Measurements from ENCODE around the gene SOWAHD. TPM values are rescaled to one million over a fixed set of nuclear protein-coding genes. Genes with fewer than 3 reads are reported as not detected.

Gene SOWAHD
- total RNA-seq, 1 experiment from 2014 or later, result 1.1 TPM

- TF ChIP-seq, protein P1, sequence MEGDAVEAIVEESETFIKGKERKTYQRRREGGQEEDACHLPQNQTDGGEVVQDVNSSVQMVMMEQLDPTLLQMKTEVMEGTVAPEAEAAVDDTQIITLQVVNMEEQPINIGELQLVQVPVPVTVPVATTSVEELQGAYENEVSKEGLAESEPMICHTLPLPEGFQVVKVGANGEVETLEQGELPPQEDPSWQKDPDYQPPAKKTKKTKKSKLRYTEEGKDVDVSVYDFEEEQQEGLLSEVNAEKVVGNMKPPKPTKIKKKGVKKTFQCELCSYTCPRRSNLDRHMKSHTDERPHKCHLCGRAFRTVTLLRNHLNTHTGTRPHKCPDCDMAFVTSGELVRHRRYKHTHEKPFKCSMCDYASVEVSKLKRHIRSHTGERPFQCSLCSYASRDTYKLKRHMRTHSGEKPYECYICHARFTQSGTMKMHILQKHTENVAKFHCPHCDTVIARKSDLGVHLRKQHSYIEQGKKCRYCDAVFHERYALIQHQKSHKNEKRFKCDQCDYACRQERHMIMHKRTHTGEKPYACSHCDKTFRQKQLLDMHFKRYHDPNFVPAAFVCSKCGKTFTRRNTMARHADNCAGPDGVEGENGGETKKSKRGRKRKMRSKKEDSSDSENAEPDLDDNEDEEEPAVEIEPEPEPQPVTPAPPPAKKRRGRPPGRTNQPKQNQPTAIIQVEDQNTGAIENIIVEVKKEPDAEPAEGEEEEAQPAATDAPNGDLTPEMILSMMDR (IDR thresholded peaks at IDR 0.05 in 2 of 3, conservative IDR thresholded peaks at IDR 0.05 in 1 of 3; ENCODE audit: borderline replicate concordance in 1 of 3, insufficient read depth in 1 of 3, low read depth in 2 of 3, low read length in 2 of 3), result no peak
- TF ChIP-seq, protein P2, sequence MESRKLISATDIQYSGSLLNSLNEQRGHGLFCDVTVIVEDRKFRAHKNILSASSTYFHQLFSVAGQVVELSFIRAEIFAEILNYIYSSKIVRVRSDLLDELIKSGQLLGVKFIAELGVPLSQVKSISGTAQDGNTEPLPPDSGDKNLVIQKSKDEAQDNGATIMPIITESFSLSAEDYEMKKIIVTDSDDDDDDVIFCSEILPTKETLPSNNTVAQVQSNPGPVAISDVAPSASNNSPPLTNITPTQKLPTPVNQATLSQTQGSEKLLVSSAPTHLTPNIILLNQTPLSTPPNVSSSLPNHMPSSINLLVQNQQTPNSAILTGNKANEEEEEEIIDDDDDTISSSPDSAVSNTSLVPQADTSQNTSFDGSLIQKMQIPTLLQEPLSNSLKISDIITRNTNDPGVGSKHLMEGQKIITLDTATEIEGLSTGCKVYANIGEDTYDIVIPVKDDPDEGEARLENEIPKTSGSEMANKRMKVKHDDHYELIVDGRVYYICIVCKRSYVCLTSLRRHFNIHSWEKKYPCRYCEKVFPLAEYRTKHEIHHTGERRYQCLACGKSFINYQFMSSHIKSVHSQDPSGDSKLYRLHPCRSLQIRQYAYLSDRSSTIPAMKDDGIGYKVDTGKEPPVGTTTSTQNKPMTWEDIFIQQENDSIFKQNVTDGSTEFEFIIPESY (IDR thresholded peaks at IDR 0.05; ENCODE audit: extremely low read depth, insufficient replicate concordance, low read length), result no peak
- no peak for TF ChIP-seq YY1 (IDR thresholded peaks at IDR 0.05; ENCODE audit: extremely low read depth, insufficient replicate concordance, low read depth, low read length)
- no peak for TF ChIP-seq TCF7L2 (IDR thresholded peaks at IDR 0.05; ENCODE audit: borderline replicate concordance, extremely low read depth, insufficient read depth, insufficient read length)
These were observed 401 bp downstream of the SOWAHD start (continued) for GRCh38 chrX:119758731-119759247.

GRCh38 chrX:119759248-119759766 is 919 bp downstream of the SOWAHD start:
- TF ChIP-seq MAX (IDR thresholded peaks at IDR 0.05) (no peak), SP1 (IDR thresholded peaks at IDR 0.05; ENCODE audit: low read depth) (no peak), ELF1 (IDR thresholded peaks at IDR 0.05; ENCODE audit: borderline replicate concordance, low read depth) (no peak), ZNF274 (IDR thresholded peaks at IDR 0.05; ENCODE audit: low read depth, low read length) (no peak), TCF7L2 (IDR thresholded peaks at IDR 0.05; ENCODE audit: borderline replicate concordance, extremely low read depth, insufficient read depth, insufficient read length) (no peak), CBX3 (IDR thresholded peaks at IDR 0.05; ENCODE audit: low read depth) (no peak), CEBPB (IDR thresholded peaks at IDR 0.05; ENCODE audit: low read depth) (no peak)
- TF ChIP-seq, protein P2 (IDR thresholded peaks at IDR 0.05; ENCODE audit: extremely low read depth, insufficient replicate concordance, low read length), result no peak
- TF ChIP-seq, protein P1 (IDR thresholded peaks at IDR 0.05 in 2 of 3, conservative IDR thresholded peaks at IDR 0.05 in 1 of 3; ENCODE audit: borderline replicate concordance in 1 of 3, insufficient read depth in 1 of 3, low read depth in 2 of 3, low read length in 2 of 3), result no peak
- peak overlapping the region in 1 of 2 experiments; percentile 60; a peak in 2 of 4 replicates for H3K4me3 ChIP-seq (replicated peaks in 1 of 2; ENCODE audit: low read depth in 1 of 2, low read length in 2 of 2)
- DNase-seq (ENCODE audit: low read depth, low spot score) (no peak), ATAC-seq (no peak)
- H3K27ac ChIP-seq (ENCODE audit: low read depth, low read length), result no peak overlapping the region; the same call in 1 of the 2 replicates
- RAD21 ChIA-PET (ENCODE audit: low non-redundant PET in 1 of 2, low total read pairs in 2 of 2, uncharacterized antibody in 2 of 2, unreplicated experiment in 2 of 2), result no interaction called here
- intact Hi-C loops (cut with micrococcal nuclease), result loop anchor here (10.0 kb wide), 1 partner anchor 245 kb away; no protein-coding TSS in a partner anchor
- no peak overlapping the region for H3K9ac ChIP-seq (ENCODE audit: low read length)
- no peaks in the 10 kb centered on the region for H3K79me2 ChIP-seq (ENCODE audit: insufficient read depth, low read length)
- peaks cover 6 to 22% of the 10 kb centered on the region in 2 experiments; a peak in 3 of 4 replicates for H3K4me1 ChIP-seq (ENCODE audit: control insufficient read depth in 1 of 2, insufficient read depth in 2 of 2, low read length in 2 of 2)
- H4K20me1 ChIP-seq (ENCODE audit: insufficient read depth), result no peaks in the 10 kb centered on the region
- POLR2A ChIA-PET, result interaction anchor here (0.9 to 1.7 kb wide), 2 partner anchors 10 to 256 kb away, joined by 3 to 5 read pairs; no protein-coding TSS in a partner anchor
- no peaks in the 10 kb centered on the region for H3K36me3 ChIP-seq (ENCODE audit: control insufficient read depth in 1 of 2, insufficient read depth in 2 of 2, low read length in 2 of 2)
- H3K27me3 ChIP-seq (ENCODE audit: insufficient read depth, low read length), result no peaks in the 10 kb centered on the region
- no peaks in the 10 kb centered on the region for H3K9me3 ChIP-seq (ENCODE audit: control insufficient read depth in 1 of 2, insufficient read depth in 1 of 2, low read depth in 1 of 2, low read length in 2 of 2)
- H3K9me2 ChIP-seq (ENCODE audit: insufficient read depth), result no peaks in the 10 kb centered on the region
- peak overlapping the region; percentile 84 for H3K4me2 ChIP-seq (ENCODE audit: low read length)
- no peak overlapping the region for H2AFZ ChIP-seq (ENCODE audit: low read depth, low read length, poor library complexity, severe bottlenecking)
- CTCF ChIA-PET, result interaction anchor here (0.7 kb wide), 1 partner anchor 276 kb away, joined by 3 read pairs; no protein-coding TSS in a partner anchor
- no TSS peak for BruUV-seq (replicated peaks)
